HEK293T (cell line): ENCODE measurements around the gene TXNIP.

Experiments used
- CTCF ChIA-PET: fragments of 350-600 bp; formaldehyde crosslinking; extraction: SDS; loops from one replicate; lab custom pipeline; 2021; ENCODE audit warnings: antibody characterized with exemption, inconsistent platforms; lab: Yijun Ruan, JAX
- POLR2A ChIA-PET: fragments of 350-600 bp; formaldehyde crosslinking; extraction: SDS; loops from one replicate; lab custom pipeline; 2020; ENCODE audit warnings: antibody characterized with exemption, inconsistent platforms; lab: Yijun Ruan, JAX
- DNase-seq: peaks from one replicate; pipeline ENCODE4 v3.0.0; 2012; ENCODE audit warnings: mixed read lengths; ENCODE audit errors: extremely low spot score
- ARNT ChIP-seq: fragments of 450-650 bp; IDR thresholded peaks from 2 replicates; pipeline ENCODE4 v1.6.1; 2017; ENCODE audit warnings: mild to moderate bottlenecking
- BHLHE40 ChIP-seq: fragments of 450-650 bp; IDR thresholded peaks from 2 replicates; pipeline ENCODE4 v1.6.1; 2016; ENCODE audit warnings: mild to moderate bottlenecking, moderate library complexity, borderline replicate concordance
- CTBP1 ChIP-seq: fragments of 450-650 bp; IDR thresholded peaks from 2 replicates; pipeline ENCODE4 v1.6.1; 2016; ENCODE audit warnings: borderline replicate concordance
- ELF4 ChIP-seq: fragments of 450-650 bp; IDR thresholded peaks from 2 replicates; pipeline ENCODE4 v1.6.1; 2017; ENCODE audit warnings: antibody characterized with exemption
- FOXA1 ChIP-seq: fragments of 450-650 bp; IDR thresholded peaks from 2 replicates; pipeline ENCODE4 v1.6.1; 2016; ENCODE audit warnings: mild to moderate bottlenecking
- FOXK2 ChIP-seq: fragments of 450-650 bp; IDR thresholded peaks from 2 replicates; pipeline ENCODE4 v1.6.1; 2016; ENCODE audit warnings: mild to moderate bottlenecking
- FOXM1 ChIP-seq: fragments of 450-650 bp; IDR thresholded peaks from 2 replicates; pipeline ENCODE4 v1.6.1; 2017; ENCODE audit warnings: mild to moderate bottlenecking, borderline replicate concordance
- HDGF ChIP-seq: fragments of 450-650 bp; IDR thresholded peaks from 2 replicates; pipeline ENCODE4 v1.6.1; 2017; ENCODE audit warnings: antibody characterized with exemption, borderline replicate concordance
- L3MBTL2 ChIP-seq: fragments of 450-650 bp; conservative IDR thresholded peaks from 2 replicates; pipeline ENCODE4 v1.6.1; 2016; ENCODE audit warnings: mild to moderate bottlenecking
- LEF1 ChIP-seq: fragments of 450-650 bp; IDR thresholded peaks from 2 replicates; pipeline ENCODE4 v1.6.1; 2017; ENCODE audit warnings: mild to moderate bottlenecking, borderline replicate concordance
- NFRKB ChIP-seq: fragments of 450-650 bp; IDR thresholded peaks from 2 replicates; pipeline ENCODE4 v1.6.1; 2016; ENCODE audit warnings: mild to moderate bottlenecking, moderate library complexity
- SP1 ChIP-seq: fragments of 450-650 bp; IDR thresholded peaks from 2 replicates; pipeline ENCODE4 v1.6.1; 2017
- SUZ12 ChIP-seq: fragments of 450-650 bp; IDR thresholded peaks from 2 replicates; pipeline ENCODE4 v1.6.1; 2016; ENCODE audit warnings: mild to moderate bottlenecking
- TARDBP ChIP-seq: fragments of 450-650 bp; IDR thresholded peaks from 2 replicates; pipeline ENCODE4 v1.6.1; 2016
- ZNF384 ChIP-seq: fragments of 450-650 bp; IDR thresholded peaks from 2 replicates; pipeline ENCODE4 v1.6.1; 2016
- TF ChIP-seq, protein P1 (sequence below): fragments of 450-650 bp; IDR thresholded peaks from 2 replicates; pipeline ENCODE4 v1.6.1; 2016

TXNIP gene

DNA sequence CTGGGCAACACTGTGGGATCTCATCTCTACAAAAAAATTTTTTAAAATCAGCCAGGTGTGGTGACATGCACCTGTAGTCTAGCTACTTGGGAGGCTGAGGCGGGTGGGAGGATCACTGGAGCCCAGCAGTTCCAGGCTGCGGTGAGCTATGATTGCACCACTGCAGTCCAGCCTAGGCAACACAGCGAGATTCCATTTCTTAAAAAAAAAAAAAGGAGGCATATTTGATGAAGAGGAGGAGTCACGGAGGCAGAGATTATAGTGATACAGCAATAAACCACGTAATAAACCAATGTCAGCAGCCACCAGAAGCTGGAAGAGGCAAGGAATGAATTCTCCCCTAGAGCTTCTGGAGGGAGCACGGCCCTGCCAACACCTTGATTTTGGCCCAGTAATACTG, 42.5 kb downstream of the TXNIP start:
- ChIA-PET POLR2A (interaction anchor here (0.7 to 6.1 kb wide), 2 partner anchors 11 to 26 kb away, joined by 3 to 90 read pairs; partner anchors contain the start of gene RBM8A), CTCF (interaction anchor here (2.0 kb wide), 1 partner anchor 54 kb away, joined by 4 read pairs; no protein-coding TSS in a partner anchor)
- DNase-seq, result no peak
- TF ChIP-seq BHLHE40 (no peak), ARNT (no peak), NFRKB (no peak), SUZ12 (no peak)

DNA sequence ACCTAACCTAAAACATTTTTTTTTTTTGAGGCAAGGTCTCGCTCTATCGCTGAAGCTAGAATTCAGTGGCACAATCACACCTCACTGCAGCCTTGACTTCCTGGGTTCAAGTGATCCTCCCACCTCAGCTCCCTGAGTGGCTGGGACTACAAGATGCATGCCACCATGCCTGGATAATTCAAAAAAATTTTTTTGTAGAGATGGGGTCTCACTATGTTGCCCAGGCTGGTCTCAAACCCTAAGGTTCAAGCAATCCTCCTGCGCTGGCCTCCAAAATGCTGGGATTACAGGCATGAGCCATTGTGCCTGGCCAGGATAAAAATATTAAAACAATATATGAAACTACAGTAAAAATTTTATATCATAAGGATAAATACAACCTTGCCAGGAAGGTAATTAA, 43.5 kb downstream of the TXNIP start:
- ChIA-PET CTCF (no interaction called here), POLR2A (interaction anchor here (1.8 kb wide), 1 partner anchor 12 kb away, joined by 4 read pairs; the partner anchor contains the start of genes ANKRD34A and POLR3GL)
- TF ChIP-seq SUZ12, result no peak
- TF ChIP-seq NFRKB, result no peak
- TF ChIP-seq, protein P1, sequence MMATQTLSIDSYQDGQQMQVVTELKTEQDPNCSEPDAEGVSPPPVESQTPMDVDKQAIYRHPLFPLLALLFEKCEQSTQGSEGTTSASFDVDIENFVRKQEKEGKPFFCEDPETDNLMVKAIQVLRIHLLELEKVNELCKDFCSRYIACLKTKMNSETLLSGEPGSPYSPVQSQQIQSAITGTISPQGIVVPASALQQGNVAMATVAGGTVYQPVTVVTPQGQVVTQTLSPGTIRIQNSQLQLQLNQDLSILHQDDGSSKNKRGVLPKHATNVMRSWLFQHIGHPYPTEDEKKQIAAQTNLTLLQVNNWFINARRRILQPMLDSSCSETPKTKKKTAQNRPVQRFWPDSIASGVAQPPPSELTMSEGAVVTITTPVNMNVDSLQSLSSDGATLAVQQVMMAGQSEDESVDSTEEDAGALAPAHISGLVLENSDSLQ, result no peak
- TF ChIP-seq ZNF384, result no peak
- TF ChIP-seq HDGF, result no peak
- no peak for TF ChIP-seq CTBP1
- no peak for TF ChIP-seq FOXK2
- TF ChIP-seq ELF4, result no peak
- no peak for TF ChIP-seq SP1
- no peak for DNase-seq

DNA sequence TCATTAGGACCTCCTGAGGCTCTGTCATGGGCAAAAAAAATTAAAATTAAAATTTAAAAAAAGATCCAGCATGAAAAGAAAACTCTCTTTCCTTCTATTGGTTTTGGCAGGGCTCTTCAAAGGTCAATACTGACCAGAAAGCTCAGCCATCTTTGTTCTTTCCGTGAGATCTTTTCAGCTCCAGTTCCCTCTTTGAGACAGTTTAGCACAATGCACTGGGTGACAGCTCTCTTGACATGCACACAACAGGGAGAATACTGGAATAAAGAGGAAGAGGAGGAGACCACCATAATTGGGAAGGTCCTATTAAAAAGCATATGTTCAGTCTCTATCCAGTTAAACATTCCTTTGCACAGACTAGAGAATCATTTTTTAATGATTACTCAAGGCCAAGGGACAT, 44.9 kb downstream of the TXNIP start:
- ChIA-PET CTCF (no interaction called here), POLR2A (interaction anchor here (1.0 to 1.8 kb wide), 2 partner anchors 13 to 24 kb away, joined by 4 to 5 read pairs; partner anchors contain the start of genes ANKRD34A, POLR3GL and RBM8A)
- no peak for TF ChIP-seq FOXA1
- no peak for TF ChIP-seq CTBP1
- TF ChIP-seq ZNF384, result no peak
- TF ChIP-seq FOXM1, result no peak
- no peak for TF ChIP-seq TARDBP
- TF ChIP-seq LEF1, result no peak
- no peak for TF ChIP-seq NFRKB
- no peak for TF ChIP-seq HDGF
- TF ChIP-seq L3MBTL2, result no peak
- TF ChIP-seq SUZ12, result no peak
- no peak for TF ChIP-seq BHLHE40
- DNase-seq, result no peak

DNA sequence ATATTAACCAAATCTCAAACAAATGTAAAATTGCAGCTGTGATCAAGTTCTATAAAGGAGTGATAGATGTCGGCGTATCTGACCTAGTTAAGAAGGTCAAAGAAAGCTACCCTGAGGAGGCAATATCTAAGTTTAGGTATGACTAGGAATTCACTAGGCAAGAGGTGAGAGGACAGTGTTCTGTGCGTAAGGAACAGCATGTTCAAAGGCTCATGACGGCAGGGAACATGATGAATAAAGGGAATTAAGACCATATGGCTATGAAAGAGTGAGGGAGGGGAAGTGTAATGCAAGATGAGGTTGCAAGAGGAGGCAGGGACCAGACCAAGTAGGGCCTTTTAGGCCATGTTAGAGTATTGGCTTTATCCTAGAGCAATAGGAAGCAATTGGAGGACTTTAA, 47.2 kb downstream of the TXNIP start:
- CTCF ChIA-PET, result no interaction called here
- TF ChIP-seq BHLHE40 (no peak), ELF4 (no peak)
- TF ChIP-seq, protein P1, result no peak
- POLR2A ChIA-PET, result interaction anchor here (0.9 to 1.7 kb wide), 2 partner anchors 8 to 22 kb away, joined by 3 to 6 read pairs; partner anchors contain the start of genes LIX1L and RBM8A
- no peak for DNase-seq

DNA sequence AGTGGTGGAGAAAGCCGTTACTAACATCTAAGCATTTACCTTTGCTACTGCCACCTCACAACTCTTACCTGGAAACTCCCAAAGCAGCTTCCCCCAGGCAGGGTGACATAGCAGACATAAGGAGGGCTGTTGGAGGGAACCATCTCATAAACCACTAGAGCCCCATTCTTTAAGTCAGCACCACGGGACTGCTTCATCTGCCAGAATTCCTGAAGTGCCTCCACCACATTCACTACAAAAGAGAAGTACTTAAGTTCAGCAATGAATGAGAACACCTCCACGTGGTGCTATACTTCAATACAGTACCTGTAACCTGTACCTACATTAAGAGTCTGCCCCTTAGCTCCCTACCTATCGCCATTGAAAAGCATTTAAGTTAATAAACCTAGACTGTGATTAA, 48.8 kb downstream of the TXNIP start:
- CTCF ChIA-PET, result no interaction called here
- TF ChIP-seq CTBP1 (no peak), ELF4 (no peak), ZNF384 (no peak), FOXK2 (no peak), FOXA1 (no peak), TARDBP (no peak), SUZ12 (no peak), NFRKB (no peak), HDGF (no peak)
- POLR2A ChIA-PET, result interaction anchor here (1.7 kb wide), 1 partner anchor 10 kb away, joined by 6 read pairs; the partner anchor contains the start of gene LIX1L
- no peak for DNase-seq

DNA sequence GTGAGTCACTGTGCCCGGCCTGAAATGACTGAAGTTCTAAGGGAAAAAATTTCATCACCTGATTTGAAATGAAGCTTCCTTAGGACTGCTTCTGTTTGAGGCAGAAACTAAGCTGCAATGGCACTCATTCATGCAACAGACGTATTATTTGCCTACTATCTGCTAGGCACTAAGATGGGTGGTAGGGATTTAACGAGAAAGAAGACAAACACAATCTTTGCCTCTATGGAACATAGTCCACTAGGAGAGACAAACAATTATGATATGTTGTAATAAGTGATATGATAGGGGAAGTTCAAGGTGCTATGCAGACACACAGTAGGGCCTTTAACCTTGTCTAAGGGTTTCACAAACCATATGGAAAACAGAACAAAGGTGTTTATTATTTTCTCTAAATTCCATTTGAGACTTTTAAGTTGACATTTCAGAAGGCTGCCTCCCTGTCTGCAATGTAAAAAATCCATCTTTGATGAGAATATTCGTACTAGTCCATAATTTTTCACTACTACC, 49.8 kb downstream of the TXNIP start:
- TF ChIP-seq ELF4 (no peak), LEF1 (no peak), L3MBTL2 (no peak), SUZ12 (no peak), ZNF384 (no peak), CTBP1 (no peak), FOXA1 (no peak), BHLHE40 (no peak), FOXM1 (no peak), ARNT (no peak), SP1 (no peak), TARDBP (no peak), FOXK2 (no peak), HDGF (no peak), NFRKB (no peak)
- TF ChIP-seq, protein P1, result no peak
- ChIA-PET POLR2A (no interaction called here), CTCF (no interaction called here)
- DNase-seq, result no peak

DNA sequence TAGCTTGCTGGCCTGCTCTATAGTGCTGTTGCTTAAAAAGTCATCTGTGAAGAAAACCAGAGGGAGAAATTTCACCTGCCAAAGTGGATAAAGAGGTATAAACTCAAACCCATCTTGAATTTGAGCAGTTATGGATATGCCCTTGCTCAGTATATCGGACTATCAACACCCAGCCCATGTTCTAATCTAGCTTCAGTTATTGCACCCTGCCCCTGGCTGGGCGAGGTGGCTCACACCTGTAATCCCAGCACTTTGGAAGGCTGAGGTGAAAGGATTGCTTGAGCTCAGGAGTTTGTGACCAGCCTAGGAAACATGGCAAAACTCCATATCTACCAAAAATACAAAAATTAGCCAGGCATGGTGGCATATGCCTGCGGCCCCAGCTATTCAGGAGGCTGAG, 51.8 kb downstream of the TXNIP start:
- ChIA-PET CTCF (no interaction called here), POLR2A (interaction anchor here (0.6 to 1.5 kb wide), 3 partner anchors 13 to 20 kb away, joined by 3 to 5 read pairs (median 4); partner anchors contain the start of genes ANKRD34A, LIX1L, POLR3GL and RBM8A)
- TF ChIP-seq SP1 (no peak), CTBP1 (no peak)
- no peak for DNase-seq
